KOPT-K1 (cell line): ENCODE measurements around the gene KAT7.

Source experiments
- H3K27ac ChIP-seq: fragments of 200-600 bp; sonication (generic); 2 replicates; pipeline ENCODE4 v1.5.1; 2016; ENCODE audit warnings: antibody characterized with exemption, mild to moderate bottlenecking, low read depth, low read length; ENCODE audit not compliant: poor library complexity, severe bottlenecking
- H3K36me3 ChIP-seq: fragments of 200-600 bp; sonication (generic); 2 replicates; pipeline ENCODE4 v1.5.1; 2017; ENCODE audit warnings: antibody characterized with exemption, mild to moderate bottlenecking, low read length, moderate library complexity; ENCODE audit not compliant: insufficient read depth
- H3K9me3 ChIP-seq: fragments of 200-600 bp; sonication (generic); 2 replicates; pipeline ENCODE4 v1.5.1; 2017; ENCODE audit warnings: antibody characterized with exemption, low read length, mild to moderate bottlenecking; ENCODE audit not compliant: insufficient read depth, poor library complexity, severe bottlenecking

KAT7 gene

DNA sequence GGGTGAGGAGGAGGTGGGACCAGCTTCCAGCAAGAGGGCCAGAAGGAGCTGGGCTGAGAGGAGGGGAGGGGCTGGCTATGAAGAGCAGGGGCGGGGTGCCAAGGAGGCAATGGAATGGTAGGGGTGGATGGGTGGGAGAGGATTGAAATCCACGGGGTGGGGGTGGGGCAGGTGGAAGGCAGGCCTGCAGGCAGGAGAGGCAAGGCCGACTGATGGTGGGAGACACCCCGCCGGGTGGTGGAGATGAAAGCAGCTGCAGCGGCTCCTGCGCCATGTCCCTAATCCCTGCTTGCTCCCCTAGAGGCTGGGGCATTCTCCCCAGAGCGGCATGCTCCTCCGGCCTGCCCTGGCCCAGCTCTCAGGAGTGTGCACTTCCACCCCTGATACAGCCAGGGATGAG is 87.2 kb downstream of the KAT7 start:
- Histone ChIP-seq H3K9me3 (no peaks in the 10 kb centered on the region), H3K27ac (no peak overlapping the region), H3K36me3 (no peaks in the 10 kb centered on the region)

DNA sequence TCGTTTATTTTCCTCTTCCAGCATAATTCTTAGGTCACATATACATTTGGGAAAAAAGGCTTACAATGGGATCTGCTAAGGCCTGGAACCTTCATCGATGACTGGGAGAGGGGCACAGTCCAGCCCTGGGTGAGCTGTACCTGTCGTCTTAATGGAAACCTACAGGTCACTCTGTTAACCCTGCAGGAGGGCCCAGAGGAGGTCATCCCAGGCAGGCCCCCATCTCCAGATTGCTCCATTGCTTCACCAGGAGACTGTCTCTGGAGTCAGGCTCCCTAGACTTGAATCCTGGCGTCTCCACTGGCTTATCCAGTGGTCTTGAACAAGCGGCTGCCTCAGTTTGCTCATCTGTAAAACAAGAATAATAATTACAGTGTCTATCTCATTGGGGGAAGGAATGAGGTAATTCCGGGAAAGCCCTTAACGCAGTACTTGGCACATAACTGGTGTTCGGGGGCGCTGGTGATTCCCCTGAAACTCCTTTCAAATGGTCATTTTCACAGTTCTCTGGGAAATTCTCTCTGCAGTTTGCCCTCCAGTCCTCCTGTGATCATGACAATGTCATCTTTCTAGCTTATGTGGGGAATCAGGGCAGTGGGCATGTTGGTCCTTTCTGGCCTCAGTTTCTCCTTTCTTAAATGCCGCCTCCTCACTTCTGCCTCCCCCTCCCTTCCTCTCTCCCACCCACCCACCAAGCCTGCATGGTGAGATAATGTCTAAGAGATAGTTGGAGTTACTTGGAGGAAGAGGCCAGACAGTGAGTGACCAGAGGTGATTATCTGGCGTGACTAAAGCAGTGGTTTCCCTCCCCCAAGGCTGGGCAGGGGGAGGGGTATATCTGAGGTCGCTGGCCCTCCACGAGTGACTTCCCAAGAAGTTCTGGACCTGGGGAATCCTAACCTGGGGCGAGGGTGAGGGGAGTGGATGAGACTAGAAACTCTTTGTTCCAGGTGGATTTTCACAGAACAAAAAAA is 90.7 kb downstream of the KAT7 start:
- Histone ChIP-seq H3K36me3 (no peaks in the 10 kb centered on the region), H3K27ac (no peak overlapping the region), H3K9me3 (no peaks in the 10 kb centered on the region)

DNA sequence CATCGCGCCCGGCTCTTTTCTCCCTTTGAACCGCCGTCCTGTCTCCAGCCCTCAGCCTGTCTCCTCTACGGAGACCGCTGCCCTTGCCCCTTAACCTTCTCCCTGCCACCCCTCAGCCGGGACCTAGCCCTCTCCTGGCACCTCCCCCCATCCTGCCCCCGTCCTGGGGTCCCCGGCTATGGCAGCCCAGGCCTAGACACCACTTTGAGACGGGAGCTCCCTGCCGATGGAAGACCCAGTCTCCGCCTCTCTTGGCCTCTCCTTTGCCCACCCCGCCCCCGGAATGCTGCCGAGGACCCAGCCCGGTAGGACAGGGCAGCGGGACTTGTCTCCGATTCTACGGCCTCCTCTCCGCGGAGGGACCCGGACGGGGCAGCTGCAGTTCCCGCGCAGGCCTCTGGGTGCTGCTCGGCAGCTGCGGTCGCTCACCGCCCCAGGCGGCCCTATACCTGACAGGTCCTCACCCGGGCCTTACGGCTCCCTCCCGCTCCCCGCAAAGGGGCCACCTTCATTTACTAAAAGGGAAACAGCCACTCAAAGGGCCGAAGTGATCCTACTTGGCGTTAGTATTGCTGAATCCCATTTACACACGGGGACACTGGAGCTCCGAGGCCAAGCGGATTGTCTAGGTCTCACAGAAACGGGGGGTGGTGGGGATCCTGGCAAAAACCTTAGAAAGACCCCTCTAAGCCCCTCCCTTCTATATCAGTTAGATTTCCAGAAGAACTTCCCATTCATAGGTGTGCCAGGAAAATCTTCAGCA is 92.0 kb downstream of the KAT7 start:
- Histone ChIP-seq H3K36me3 (no peaks in the 10 kb centered on the region), H3K9me3 (no peaks in the 10 kb centered on the region), H3K27ac (no peak overlapping the region)

GRCh38 chr17:49881054-49881402 is 92.5 kb downstream of the KAT7 start:
- Histone ChIP-seq H3K9me3 (no peaks in the 10 kb centered on the region), H3K36me3 (no peaks in the 10 kb centered on the region), H3K27ac (no peak overlapping the region)

- Histone ChIP-seq H3K36me3 (no peaks in the 10 kb centered on the region), H3K27ac (no peak overlapping the region), H3K9me3 (no peaks in the 10 kb centered on the region)
Measured at GRCh38 chr17:49882434-49882833, 94.0 kb downstream of the KAT7 start.
